K562 (cell line): ENCODE results near the gene ANKLE1. TPM values are rescaled to one million over a fixed set of nuclear protein-coding genes. Genes with fewer than 3 reads are reported as not detected.
A peak's percentile ranks its signal among the peaks of the same experiment; 100 is the strongest.

Experiments used
- ATAC-seq: fragments of 200-7000 bp; cut with Tn5 transposase; 3 replicates; pipeline ENCODE4 v1.9.1; 2020; ENCODE audit warnings: moderate library complexity
- BruUV-seq: library from RNA; stranded (reverse); fragments of 400-500 nt; replicated peaks from 2 replicates; lab custom pipeline; 2021; lab: Mats Ljungman, UMichigan
- CTCF ChIA-PET: fragments of 300-600 bp; formaldehyde crosslinking; extraction: SDS; loops from one replicate; lab custom pipeline; 2021; ENCODE audit warnings: low intra/inter-chr PET ratio; lab: Yijun Ruan, JAX
- POLR2A ChIA-PET: fragments of 300-600, 350-650 bp; sonication (Branson Sonifier 250); formaldehyde crosslinking; extraction: SDS; loops from one replicate; lab custom pipeline; 2021; ENCODE audit warnings: antibody characterized with exemption, inconsistent platforms; lab: Yijun Ruan, JAX
- DNase-seq, 4 experiments: peaks; one replicate each; pipeline versions ENCODE4 v3.0.0 to v3.0.0-alpha.2; 2011 to 2018; ENCODE audit warnings: low spot score in 3 of 4, mixed read lengths in 3 of 4; ENCODE audit errors: extremely low read depth in 1 of 4
- FAIRE-seq: peaks from 2 replicates; lab custom pipeline; 2011; peaks lifted over from hg19 to GRCh38; lab: Jason Lieb, UNC
- H2AFZ ChIP-seq: 2 replicates; pipeline ENCODE4 v1.6.0; 2011; ENCODE audit warnings: low read depth, low read length, control low read depth, inconsistent platforms
- H3K27ac ChIP-seq: fragments of 200-600 bp; 3 replicates; pipeline ENCODE4 v1.8.0; 2011; ENCODE audit warnings: low read depth, mild to moderate bottlenecking, control low read depth, inconsistent platforms, low read length, moderate library complexity, mixed read lengths; ENCODE audit errors: extremely low read depth
- H3K27me3 ChIP-seq, 2 experiments: fragments of 300-600 bp in 1 of 2; 2 replicates in 1 of 2; 3 replicates in 1 of 2; pipeline versions ENCODE4 v1.6.0 to v1.8.0; 2011; ENCODE audit warnings: inconsistent platforms in 2 of 2, low read length in 2 of 2, mild to moderate bottlenecking in 1 of 2, mixed read lengths in 1 of 2, moderate library complexity in 1 of 2; ENCODE audit not compliant: control insufficient read depth in 2 of 2, insufficient read depth in 2 of 2
- H3K36me3 ChIP-seq: fragments of 300-600 bp; 3 replicates; pipeline ENCODE4 v1.8.0; 2011; ENCODE audit warnings: mild to moderate bottlenecking, low read length, inconsistent platforms; ENCODE audit not compliant: control insufficient read depth, insufficient read depth
- H3K4me1 ChIP-seq, 2 experiments: fragments of 200-600 bp in 1 of 2; replicated peaks in 1 of 2; 2 replicates in 1 of 2; 3 replicates in 1 of 2; pipeline versions ENCODE4 v1.5.1 to v1.8.0; 2011; ENCODE audit warnings: inconsistent platforms in 2 of 2, low read length in 2 of 2, mild to moderate bottlenecking in 1 of 2, mixed read lengths in 1 of 2, moderate library complexity in 1 of 2; ENCODE audit not compliant: control insufficient read depth in 2 of 2, insufficient read depth in 2 of 2
- H3K4me2 ChIP-seq: 2 replicates; pipeline ENCODE4 v1.6.1; 2011; ENCODE audit warnings: low read length, control low read depth, inconsistent platforms, mixed read lengths; ENCODE audit not compliant: insufficient read depth
- H3K4me3 ChIP-seq: fragments of 200-600 bp; sonication (generic), shearing (Covaris generic); 2 replicates; pipeline ENCODE4 v1.5.1; 2016; ENCODE audit warnings: control low read depth, inconsistent platforms
- H3K79me2 ChIP-seq: fragments of 200-600 bp; 3 replicates; pipeline ENCODE4 v1.8.0; 2011; ENCODE audit warnings: low read length, inconsistent platforms; ENCODE audit not compliant: control insufficient read depth, insufficient read depth
- H3K9ac ChIP-seq, 2 experiments: 2 replicates each; pipeline versions ENCODE4 v1.6.0 to v1.6.1; 2011; ENCODE audit warnings: low read depth in 2 of 2, low read length in 2 of 2, control low read depth in 1 of 2, inconsistent platforms in 1 of 2, mild to moderate bottlenecking in 1 of 2, mixed read lengths in 1 of 2; ENCODE audit not compliant: insufficient read depth in 1 of 2
- H3K9me1 ChIP-seq: one replicate; pipeline ENCODE4 v1.6.0; 2011; ENCODE audit warnings: inconsistent platforms, mild to moderate bottlenecking, low read length, moderate library complexity; ENCODE audit not compliant: control insufficient read depth, insufficient read depth
- H3K9me3 ChIP-seq: replicated peaks from 2 replicates; pipeline ENCODE4 v1.5.1; 2011; ENCODE audit warnings: low read depth, low read length, inconsistent platforms; ENCODE audit not compliant: control insufficient read depth, insufficient read depth
- H4K20me1 ChIP-seq: replicated peaks from 2 replicates; pipeline ENCODE4 v1.6.1; 2011; ENCODE audit warnings: low read length, inconsistent platforms, mixed read lengths; ENCODE audit not compliant: control insufficient read depth, insufficient read depth
- BRCA1 ChIP-seq, 2 experiments: fragments of 450-650 bp in 1 of 2; sonication (generic) in 1 of 2; formaldehyde crosslinking in 1 of 2; IDR thresholded peaks; 2 replicates each; pipeline versions ENCODE4 v1.5.0 to v1.6.1; 2017 to 2020; ENCODE audit warnings: mild to moderate bottlenecking in 1 of 2, missing genetic modification reagents in 1 of 2
- CREM ChIP-seq: IDR thresholded peaks from 2 replicates; pipeline ENCODE4 v1.6.1; 2014; ENCODE audit warnings: antibody characterized with exemption, low read depth
- HDAC6 ChIP-seq: IDR thresholded peaks from 2 replicates; pipeline ENCODE4 v1.6.1; 2012; ENCODE audit warnings: low read depth, mild to moderate bottlenecking, control low read depth, inconsistent platforms, low read length, moderate library complexity
- NFE2 ChIP-seq: IDR thresholded peaks from 2 replicates; pipeline ENCODE4 v1.6.1; 2014; ENCODE audit warnings: antibody characterized with exemption, low read depth
- NKRF ChIP-seq: fragments of 450-650 bp; IDR thresholded peaks from 2 replicates; pipeline ENCODE4 v1.6.1; 2016; ENCODE audit warnings: borderline replicate concordance
- POLR2AphosphoS2 ChIP-seq: IDR thresholded peaks from 2 replicates; pipeline ENCODE4 v1.6.1; 2012; ENCODE audit warnings: low read length, improper control_type of control experiment
- POLR2B ChIP-seq: fragments of 450-650 bp; IDR thresholded peaks from 2 replicates; pipeline ENCODE4 v1.6.1; 2018; ENCODE audit warnings: low read depth; ENCODE audit not compliant: partially characterized antibody
- SMARCC2 ChIP-seq: fragments of 450-650 bp; IDR thresholded peaks from 2 replicates; pipeline ENCODE4 v1.6.1; 2017; ENCODE audit warnings: antibody characterized with exemption, moderate library complexity, mild to moderate bottlenecking, low read depth
- SP1 ChIP-seq: sonication (generic); formaldehyde crosslinking; IDR thresholded peaks from 2 replicates; pipeline ENCODE4 v1.8.1; 2022; ENCODE audit warnings: mild to moderate bottlenecking, missing genetic modification reagents
- TCF3 ChIP-seq: sonication (generic); formaldehyde crosslinking; IDR thresholded peaks from 2 replicates; pipeline ENCODE4 v1.4.0; 2020; ENCODE audit warnings: mild to moderate bottlenecking, missing genetic modification reagents
- U2AF1 ChIP-seq: fragments of 200-400 bp; formaldehyde crosslinking; optimal IDR thresholded peaks from 2 replicates; pipeline ENCODE3; 2017; ENCODE audit warnings: mild to moderate bottlenecking, low read depth, low read length, moderate library complexity
- ZBTB2 ChIP-seq: fragments of 450-650 bp; IDR thresholded peaks from 2 replicates; pipeline ENCODE4 v1.6.1; 2016; ENCODE audit warnings: antibody characterized with exemption
- ZNF436 ChIP-seq: fragments of 250-450, 450-650 bp; sonication (Bioruptor Pico); formaldehyde crosslinking; IDR thresholded peaks from 2 replicates; pipeline ENCODE4 v1.7.0; 2020; ENCODE audit warnings: mild to moderate bottlenecking
- WGBS: fragments of 100-300 bp; shearing (Covaris generic); methylation state at CpG from one replicate; pipeline ENCODE4 v1.1.6; 2016; ENCODE audit warnings: low coverage, mixed read lengths; ENCODE audit not compliant: insufficient coverage; ENCODE audit errors: missing lambda C conversion rate; 5-methylcytosine and 5-hydroxymethylcytosine counted together
- in situ Hi-C: fragments of 300-500 bp; cut with MboI; formaldehyde crosslinking; loops from 4 replicates; pipeline ENCODE4 v1.15.0; 2018; ENCODE audit warnings: inconsistent platforms, mixed read lengths
- intact Hi-C: fragments of 100-400 bp; cut with micrococcal nuclease; formaldehyde crosslinking; loops from 2 replicates; pipeline ENCODE4 v1.14.2; 2022
- polyA plus RNA-seq, 8 experiments: library from polyadenylated mRNA; depleted of rRNA in 4 of 8; stranded (reverse) in 5 of 8; unstranded in 3 of 8; fragments of >200 nt; fragmentation: Nextera tagmentation in 2 of 8; fragmentation: Illumina TruSeq in 1 of 8; extraction: Ambion mirVana in 2 of 8; extraction: Trizol in 1 of 8; gene quantifications; 2 replicates each; pipeline versions ENCODE4 v1.2.1 to v1.2.3, GENCODE V29; 2011 to 2014; ENCODE audit warnings: inconsistent platforms in 1 of 8, missing spikeins in 1 of 8
- total RNA-seq, 7 experiments: library from RNA; depleted of rRNA in 6 of 7; stranded (reverse); fragments of >200 nt in 6 of 7; fragmentation: Illumina TruSeq in 2 of 7; extraction: Trizol in 2 of 7; gene quantifications; 2 replicates each; pipeline versions ENCODE4 v1.2.1 to v1.2.3, GENCODE V29; 2011 to 2021; ENCODE audit warnings: low replicate concordance in 1 of 7
- TF ChIP-seq, protein P1 (sequence below): fragments of 450-650 bp; IDR thresholded peaks from 2 replicates; pipeline ENCODE4 v1.6.1; 2017; ENCODE audit warnings: antibody characterized with exemption, mild to moderate bottlenecking

The ANKLE1 gene
- total and polyA plus RNA-seq, 9 of the 15 experiments (the other 6 are each of a cell fraction or from before 2014, with no cell fraction given), result 0.63 to 9.2 (median 2.9) TPM

DNA sequence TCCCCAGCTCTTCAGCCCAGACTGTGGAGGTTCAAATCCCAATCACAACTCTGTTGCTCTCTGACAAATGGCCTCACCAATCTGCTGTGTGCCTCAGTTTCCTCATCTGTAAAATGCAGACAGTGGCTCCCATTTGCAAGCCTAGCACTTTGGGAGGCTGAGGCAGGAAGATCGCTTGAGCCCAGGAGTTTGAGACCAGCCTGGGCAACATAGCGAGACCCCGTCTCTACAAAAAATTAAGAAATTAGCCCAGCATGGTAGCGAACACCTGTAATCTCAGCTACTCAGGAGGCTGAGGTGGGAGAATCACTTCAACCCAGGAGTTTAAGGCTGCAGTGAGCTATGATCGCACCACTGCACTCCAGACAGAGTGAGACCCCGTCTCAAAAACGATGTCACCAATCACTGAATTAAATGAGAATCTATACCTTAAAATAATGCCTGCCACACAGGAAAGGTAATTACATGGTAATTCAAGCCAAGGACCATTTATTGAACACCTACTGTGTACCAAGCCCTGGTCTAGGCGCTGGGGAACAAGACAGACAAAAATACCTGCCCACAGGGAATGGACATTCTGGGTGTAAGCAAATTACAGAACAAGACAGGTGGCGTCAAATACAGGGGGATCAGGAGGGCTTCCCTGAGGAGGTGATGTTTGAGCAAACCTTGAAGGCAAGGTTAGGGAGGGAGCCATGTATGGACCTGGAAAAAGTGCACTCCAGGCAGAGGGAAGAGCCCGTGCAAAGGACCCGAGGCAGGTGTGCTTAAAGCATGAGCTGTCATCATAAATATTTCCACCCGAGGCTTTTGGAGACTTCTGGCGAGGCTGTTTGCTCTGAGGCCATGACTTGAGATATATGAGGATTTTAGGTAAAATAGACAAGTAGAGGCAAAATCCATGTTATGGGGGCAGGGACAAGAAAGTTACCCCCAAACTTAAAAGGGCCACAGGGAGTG is 43.7 kb upstream of the ANKLE1 start:
- Histone ChIP-seq H3K4me2 (no peak overlapping the region), H4K20me1 (peaks cover 16% of the 10 kb centered on the region), H3K9me1 (no peaks in the 10 kb centered on the region), H3K9ac (no peak overlapping the region), H3K36me3 (peaks cover 60% of the 10 kb centered on the region; the same call in 2 of the 3 replicates), H3K27me3 (no peaks in the 10 kb centered on the region), H3K27ac (no peak overlapping the region), H3K4me1 (peaks cover 22 to 52% of the 10 kb centered on the region in 2 experiments), H3K79me2 (peaks cover 64% of the 10 kb centered on the region), H2AFZ (no peak overlapping the region), H3K4me3 (no peak overlapping the region), H3K9me3 (no peaks in the 10 kb centered on the region)
- 86% methylated on average over 13 of the region's 13 CpGs for WGBS
- CTCF ChIA-PET, result no interaction called here
- POLR2A ChIA-PET, result interaction anchor here (0.6 to 11.3 kb wide), 6 partner anchors 11 to 30 kb away, joined by 3 to 129 read pairs (median 4); partner anchors contain the start of genes OCEL1 and USE1
- FAIRE-seq (no peak), ATAC-seq (no peak), DNase-seq (no peak)
- no TSS peak for BruUV-seq
- intact Hi-C loops (no loop called here), in situ Hi-C loops (no loop called here)
- TF ChIP-seq NKRF (no peak), TCF3 (CRISPR knock-in tag) (no peak), ZNF436 (CRISPR knock-in tag) (peak; percentile 52; the same call in 1 of the 2 replicates), POLR2AphosphoS2 (no peak), U2AF1 (no peak), CREM (no peak), SMARCC2 (no peak), NFE2 (no peak), ZBTB2 (no peak), BRCA1 (IDR thresholded peaks at IDR 0.05) (no peak), BRCA1 (CRISPR knock-in tag; IDR thresholded peaks at IDR 0.05) (no peak), POLR2B (no peak), HDAC6 (no peak), SP1 (CRISPR knock-in tag) (no peak)
- TF ChIP-seq, protein P1, sequence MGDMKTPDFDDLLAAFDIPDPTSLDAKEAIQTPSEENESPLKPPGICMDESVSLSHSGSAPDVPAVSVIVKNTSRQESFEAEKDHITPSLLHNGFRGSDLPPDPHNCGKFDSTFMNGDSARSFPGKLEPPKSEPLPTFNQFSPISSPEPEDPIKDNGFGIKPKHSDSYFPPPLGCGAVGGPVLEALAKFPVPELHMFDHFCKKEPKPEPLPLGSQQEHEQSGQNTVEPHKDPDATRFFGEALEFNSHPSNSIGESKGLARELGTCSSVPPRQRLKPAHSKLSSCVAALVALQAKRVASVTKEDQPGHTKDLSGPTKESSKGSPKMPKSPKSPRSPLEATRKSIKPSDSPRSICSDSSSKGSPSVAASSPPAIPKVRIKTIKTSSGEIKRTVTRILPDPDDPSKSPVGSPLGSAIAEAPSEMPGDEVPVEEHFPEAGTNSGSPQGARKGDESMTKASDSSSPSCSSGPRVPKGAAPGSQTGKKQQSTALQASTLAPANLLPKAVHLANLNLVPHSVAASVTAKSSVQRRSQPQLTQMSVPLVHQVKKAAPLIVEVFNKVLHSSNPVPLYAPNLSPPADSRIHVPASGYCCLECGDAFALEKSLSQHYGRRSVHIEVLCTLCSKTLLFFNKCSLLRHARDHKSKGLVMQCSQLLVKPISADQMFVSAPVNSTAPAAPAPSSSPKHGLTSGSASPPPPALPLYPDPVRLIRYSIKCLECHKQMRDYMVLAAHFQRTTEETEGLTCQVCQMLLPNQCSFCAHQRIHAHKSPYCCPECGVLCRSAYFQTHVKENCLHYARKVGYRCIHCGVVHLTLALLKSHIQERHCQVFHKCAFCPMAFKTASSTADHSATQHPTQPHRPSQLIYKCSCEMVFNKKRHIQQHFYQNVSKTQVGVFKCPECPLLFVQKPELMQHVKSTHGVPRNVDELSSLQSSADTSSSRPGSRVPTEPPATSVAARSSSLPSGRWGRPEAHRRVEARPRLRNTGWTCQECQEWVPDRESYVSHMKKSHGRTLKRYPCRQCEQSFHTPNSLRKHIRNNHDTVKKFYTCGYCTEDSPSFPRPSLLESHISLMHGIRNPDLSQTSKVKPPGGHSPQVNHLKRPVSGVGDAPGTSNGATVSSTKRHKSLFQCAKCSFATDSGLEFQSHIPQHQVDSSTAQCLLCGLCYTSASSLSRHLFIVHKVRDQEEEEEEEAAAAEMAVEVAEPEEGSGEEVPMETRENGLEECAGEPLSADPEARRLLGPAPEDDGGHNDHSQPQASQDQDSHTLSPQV, result no peak
